KG1 (cell line): ENCODE data around the gene FOXP1.
"Not testable (repeated sequence)": the region's sequence is repeated elsewhere in the genome, so short reads cannot be mapped to it uniquely, and the experiment has no call there.

Experiments used
- DNase-seq: peaks from one replicate; lab custom pipeline; 2025; lab: John Stamatoyannopoulos, UW

Gene FOXP1

DNA sequence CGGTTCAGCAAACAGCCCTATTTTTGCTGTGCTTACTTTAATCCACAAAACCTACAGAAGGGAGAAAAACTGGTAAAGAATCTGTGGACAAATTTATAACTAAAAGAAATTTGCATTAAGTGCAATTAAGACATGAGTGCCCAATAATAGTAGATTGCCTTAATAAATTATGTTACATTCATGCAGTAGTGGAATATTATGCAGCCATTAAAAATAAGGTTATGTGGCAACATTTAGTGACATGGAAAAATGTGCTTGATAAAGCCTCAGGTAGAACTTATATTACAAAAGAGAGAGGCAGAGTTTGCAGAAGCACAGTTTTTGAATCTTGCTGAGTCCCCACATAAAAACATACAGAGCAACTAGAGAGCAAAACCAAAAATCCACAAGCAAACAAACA, 253.0 kb downstream of the FOXP1 start:
- DNase-seq = no peak

GRCh38 chr3:71329817-71330216, 253.7 kb downstream of the FOXP1 start:
- DNase-seq = no peak

- DNase-seq = no peak
Observed at GRCh38 chr3:71328926-71329325, 254.6 kb downstream of the FOXP1 start.

DNA sequence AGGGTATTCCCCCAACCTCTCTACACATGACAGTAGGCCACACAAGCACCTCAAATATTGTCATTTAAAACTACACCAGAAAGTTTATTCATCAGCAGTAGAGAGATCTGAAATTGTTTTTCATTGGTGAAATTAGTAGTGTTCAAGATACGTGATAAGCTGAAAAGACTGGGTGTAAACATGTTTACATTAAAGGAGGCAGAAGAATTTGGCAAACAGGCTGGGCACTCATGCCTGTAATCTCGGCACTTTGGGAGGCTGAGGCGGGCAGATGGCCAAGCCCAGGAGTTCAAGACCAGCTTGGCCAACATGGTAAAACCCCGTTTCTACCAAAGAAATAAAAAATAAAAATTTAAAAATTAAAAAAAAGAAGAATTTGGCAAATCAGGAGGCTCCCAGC, 255.6 kb downstream of the FOXP1 start:
- DNase-seq = no peak

- no peak for DNase-seq
Observed at GRCh38 chr3:71325715-71326114, 257.8 kb downstream of the FOXP1 start.

- not testable (repeated sequence) for DNase-seq
Observed at GRCh38 chr3:71324224-71324623, 259.3 kb downstream of the FOXP1 start.

GRCh38 chr3:71323558-71323957, 260.0 kb downstream of the FOXP1 start:
- no peak for DNase-seq

- no peak for DNase-seq
Observed at GRCh38 chr3:71322154-71322553, 261.4 kb downstream of the FOXP1 start.

- no peak for DNase-seq
Observed at GRCh38 chr3:71319771-71320170, 263.8 kb downstream of the FOXP1 start.

DNA sequence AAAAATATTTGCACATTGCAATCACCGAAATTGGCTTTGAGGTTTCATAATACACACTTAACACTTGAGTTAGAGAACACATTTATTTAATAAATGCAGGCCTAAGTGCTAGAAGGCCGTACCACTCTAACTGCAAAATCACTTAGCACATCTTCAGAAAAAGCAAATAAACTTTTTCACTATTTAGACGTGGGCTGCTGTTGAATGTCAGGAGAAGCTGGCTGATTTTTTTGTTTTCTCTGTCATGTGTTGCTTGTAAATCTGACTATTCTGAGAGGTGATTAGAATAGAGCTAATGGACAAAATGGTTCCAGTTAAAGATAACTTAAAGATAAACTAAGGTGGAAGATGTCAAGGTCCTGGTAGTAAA, 265.1 kb downstream of the FOXP1 start:
- DNase-seq = no peak

DNA sequence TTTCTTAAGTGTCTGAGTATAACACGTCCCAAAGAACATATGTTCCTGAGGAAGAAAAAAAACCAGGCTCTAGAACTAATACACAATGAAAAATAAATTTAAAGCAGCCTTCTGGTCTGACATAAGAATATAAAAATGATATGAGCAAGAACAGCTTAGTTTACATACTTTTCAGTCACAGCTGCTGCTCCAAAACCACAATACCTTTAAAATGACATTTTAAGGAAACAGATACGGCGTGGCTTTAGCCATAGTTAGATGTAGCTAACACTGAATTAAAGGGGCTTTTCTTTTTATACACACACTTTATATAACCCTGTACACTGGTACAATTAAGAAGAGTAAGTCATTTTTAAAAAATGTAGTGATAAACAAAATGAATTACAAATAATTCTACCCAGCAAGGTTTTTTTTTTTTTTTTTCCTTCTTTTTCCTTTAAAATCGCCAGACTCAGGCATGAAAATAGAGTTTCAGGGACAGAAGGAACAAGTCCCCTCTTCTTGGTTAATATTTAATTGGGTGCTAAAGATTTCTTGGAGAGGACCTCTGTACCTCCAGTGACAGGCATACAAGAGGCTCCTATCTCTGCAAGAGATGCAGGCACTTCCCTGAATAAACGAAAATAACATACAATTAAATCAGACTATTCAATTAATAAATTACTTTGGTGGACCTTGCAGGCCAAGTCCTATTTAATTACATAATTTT, 265.6 kb downstream of the FOXP1 start:
- no peak for DNase-seq

DNA sequence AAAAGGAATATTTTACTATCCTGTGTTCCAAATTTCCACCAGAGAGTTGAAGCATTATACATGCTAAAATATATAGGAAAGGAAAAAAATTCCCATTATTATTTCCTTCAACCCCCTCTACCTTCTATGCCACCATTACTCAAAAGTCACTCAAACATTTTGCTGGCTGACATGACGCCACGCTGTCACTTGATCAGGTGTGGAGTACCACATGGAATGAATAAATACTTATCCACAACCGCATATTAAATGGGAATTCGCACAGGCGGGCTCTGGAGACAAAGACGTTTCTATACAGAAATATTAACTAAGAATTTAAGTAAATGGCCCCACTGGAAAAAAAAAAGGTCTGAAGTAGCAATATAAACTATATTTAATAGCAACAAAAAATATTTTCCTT, 266.4 kb downstream of the FOXP1 start:
- no peak for DNase-seq

- DNase-seq = no peak
Observed at GRCh38 chr3:71316066-71316777, 267.3 kb downstream of the FOXP1 start.

DNA sequence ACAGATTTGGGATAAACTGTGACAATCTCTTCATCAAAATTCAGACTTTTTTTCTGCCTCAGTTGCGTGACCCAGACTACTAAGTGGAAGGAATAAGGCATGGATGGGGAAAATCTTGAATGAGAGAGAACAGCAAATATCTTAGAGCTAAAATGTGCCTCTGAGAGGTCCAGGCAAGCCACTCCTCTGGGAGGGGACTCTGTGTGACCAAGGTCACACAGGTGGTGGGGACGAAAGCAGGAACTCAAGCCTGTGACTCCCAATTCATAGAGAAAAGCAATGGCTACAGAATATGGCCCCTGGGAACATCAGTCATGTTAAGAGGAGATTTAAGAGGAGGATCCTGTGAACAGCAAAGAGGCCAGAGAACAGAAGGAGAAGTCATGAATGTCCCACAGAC, 268.1 kb downstream of the FOXP1 start:
- no peak for DNase-seq

- DNase-seq = no peak
Observed at GRCh38 chr3:71313844-71314243, 269.7 kb downstream of the FOXP1 start.

DNA sequence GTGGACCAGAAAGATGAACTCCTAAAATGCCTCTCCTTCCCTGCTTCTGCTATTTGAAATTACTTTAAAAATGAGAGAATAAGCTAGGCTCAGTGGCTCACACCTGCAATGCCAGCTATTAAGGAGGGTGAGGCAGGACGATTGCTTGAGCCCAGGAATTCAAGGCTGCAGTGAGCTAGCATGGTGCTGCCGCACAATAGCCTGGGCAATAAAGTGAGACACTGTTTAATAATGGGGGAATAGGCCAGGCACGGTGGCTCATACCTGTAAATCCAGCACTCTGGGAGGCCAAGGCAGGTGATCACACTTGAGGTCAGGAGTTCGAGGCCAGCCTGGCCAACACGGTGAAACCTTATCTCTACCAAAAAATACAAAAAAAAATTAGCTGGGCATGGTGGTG, 271.1 kb downstream of the FOXP1 start:
- DNase-seq = no peak

DNA sequence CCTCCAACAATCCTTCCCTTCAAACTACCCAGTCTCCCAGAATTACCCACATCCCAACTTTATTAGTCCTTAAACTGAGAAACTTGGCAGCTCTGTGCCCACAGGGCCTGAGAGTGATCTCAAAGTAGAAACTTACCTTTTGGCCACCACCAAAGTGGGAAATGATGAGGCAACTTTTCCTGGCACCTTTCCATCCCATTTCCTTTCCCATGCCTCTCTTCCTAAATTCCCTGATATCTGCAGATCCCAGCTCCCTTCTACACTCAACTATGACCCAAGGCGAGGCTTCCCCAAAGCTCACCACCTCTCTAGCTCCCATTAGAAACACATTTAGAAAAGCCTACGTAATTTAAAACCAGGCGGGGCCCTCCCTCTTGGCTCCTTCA, 271.9 kb downstream of the FOXP1 start:
- DNase-seq = no peak

DNA sequence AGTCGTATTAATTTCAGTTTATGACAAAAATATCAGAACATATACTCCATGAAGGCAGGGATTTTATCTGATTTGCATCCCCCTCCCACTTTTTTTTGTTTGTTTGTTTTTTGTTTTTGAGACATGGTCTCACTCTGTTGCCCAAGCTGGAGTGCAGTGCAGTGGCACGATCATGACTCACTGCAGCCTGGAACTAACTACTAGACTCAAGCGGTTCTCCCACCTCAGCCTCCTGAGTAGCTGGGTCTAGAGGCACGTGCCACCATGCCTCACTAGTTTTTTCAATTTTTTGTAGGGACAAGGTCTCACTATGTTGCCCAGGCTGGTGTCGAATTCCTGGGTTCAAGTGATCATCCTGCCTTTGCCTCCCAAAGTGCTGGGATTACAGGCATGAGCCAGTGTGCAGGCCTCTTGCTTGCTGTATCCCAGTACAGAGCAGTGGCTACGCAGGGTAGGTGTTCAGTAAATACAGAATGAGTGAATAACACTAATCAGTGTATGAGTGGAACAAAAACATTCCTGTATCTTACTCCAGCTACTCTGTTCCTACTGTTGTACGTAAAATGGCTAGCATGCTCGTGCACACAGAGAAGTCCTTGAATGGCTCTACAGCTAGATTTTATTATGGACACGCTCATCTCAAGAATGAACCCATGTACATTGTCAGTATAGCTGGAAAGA, 272.4 kb downstream of the FOXP1 start:
- no peak for DNase-seq

DNA sequence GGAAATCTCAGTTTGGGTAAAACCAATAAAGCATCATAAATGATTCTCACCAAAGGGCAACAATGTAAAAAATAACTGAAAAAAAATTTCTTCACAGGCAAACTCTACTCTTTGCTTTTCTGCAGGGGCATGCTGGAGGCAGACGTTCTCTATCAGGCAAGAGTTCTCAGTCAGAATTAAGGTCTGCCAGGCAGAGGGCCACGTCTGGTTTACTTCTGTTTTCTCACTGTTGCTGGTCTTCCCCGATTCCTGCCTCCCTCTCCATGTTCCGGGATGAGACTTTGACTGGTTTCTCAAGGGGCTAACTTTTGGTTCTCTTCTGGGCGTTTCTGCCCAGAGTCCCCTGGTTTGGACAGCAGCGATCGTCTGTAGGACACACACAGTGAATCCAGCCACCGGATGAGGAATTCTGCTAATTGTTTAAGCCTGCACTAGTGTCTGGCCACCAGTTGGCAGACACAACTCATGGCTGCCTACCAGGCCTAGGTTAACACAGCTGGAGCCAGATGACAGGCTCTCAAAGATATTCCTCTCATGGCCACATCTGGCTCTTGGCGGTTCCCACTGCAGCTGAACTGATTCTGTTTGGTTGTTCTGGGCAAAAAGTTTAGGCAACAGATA, 273.1 kb downstream of the FOXP1 start:
- no peak for DNase-seq

DNA sequence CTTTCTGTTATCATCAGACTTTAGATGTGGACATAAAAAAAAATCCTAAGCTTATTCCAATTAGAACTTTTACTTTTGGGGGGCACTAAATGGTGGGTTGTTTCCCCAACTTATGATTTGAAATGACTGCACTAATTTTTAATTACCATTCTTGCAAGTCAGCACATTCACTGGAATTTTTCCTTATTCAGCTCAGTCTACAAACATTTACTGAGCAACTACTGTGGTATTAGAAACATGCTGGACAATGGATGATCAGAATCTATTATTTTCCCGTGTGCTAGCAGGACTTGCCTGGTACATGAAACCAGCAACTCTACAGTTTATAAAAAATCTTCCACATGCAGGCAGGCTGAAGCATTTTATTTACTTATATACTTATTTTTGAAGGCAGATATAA, 273.6 kb downstream of the FOXP1 start:
- no peak for DNase-seq

GRCh38 chr3:71309342-71309741, 274.2 kb downstream of the FOXP1 start:
- no peak for DNase-seq

DNA sequence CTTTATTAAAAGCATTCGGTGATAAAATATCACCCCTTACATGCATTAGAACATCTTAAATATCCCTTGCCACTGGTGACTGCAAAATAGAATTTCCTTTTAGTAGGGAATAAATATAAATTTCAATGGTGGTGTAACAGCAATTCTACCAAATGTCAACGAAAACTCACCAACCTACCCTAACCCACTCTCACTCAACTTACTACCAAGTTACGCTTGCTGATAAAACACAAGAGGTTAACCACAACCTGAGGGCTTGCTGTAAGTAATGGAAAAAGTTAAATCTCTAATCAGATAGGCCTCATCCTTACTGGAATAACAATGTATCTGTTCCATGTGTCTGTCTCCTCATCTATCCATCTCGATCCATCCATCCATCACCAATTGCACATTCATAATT, 274.7 kb downstream of the FOXP1 start:
- DNase-seq = no peak
